Measurements from ENCODE around the gene TBCB. TPM values are rescaled to one million over a fixed set of nuclear protein-coding genes. Genes with fewer than 3 reads are reported as not detected.

TBCB gene
- total and polyA plus RNA-seq, 9 of the 15 experiments (the other 6 are each of a cell fraction or from before 2014, with no cell fraction given), result 3.5 to 115 (median 58.9) TPM

GRCh38 chr19:36139473-36140303, 24.4 kb downstream of the TBCB start, which contains the start of gene CAPNS1 (continued):
- TF ChIP-seq RREB1 (CRISPR knock-in tag; IDR thresholded peaks at IDR 0.05) (peak; percentile 34; the same call in 1 of the 2 replicates), ZNF282 (CRISPR knock-in tag; IDR thresholded peaks at IDR 0.05) (no peak), GTF2E2 (tag; IDR thresholded peaks at IDR 0.05) (peak; percentile 72; the same call in 1 of the 2 replicates), ATF2 (CRISPR knock-in tag; IDR thresholded peaks at IDR 0.05) (no peak), TEAD1 (CRISPR knock-in tag; IDR thresholded peaks at IDR 0.05) (peak in 1 of 2 experiments; percentile 38; a peak in 2 of 4 replicates), MYBL2 (IDR thresholded peaks at IDR 0.05; ENCODE audit: low read depth) (no peak), MYBL2 (CRISPR knock-in tag; IDR thresholded peaks at IDR 0.05; ENCODE audit: borderline replicate concordance) (no peak), TSC22D4 (tag; IDR thresholded peaks at IDR 0.05) (no peak), CTCF (IDR thresholded peaks at IDR 0.05 in 2 of 3, conservative IDR thresholded peaks at IDR 0.05 in 1 of 3; ENCODE audit: insufficient read depth in 2 of 3, low read depth in 1 of 3, low read length in 3 of 3) (peak in 2 of 3 experiments; percentile 17 to 35; a peak in 3 of 6 replicates), ZNF639 (CRISPR knock-in tag; conservative IDR thresholded peaks at IDR 0.05 in 1 of 2, IDR thresholded peaks at IDR 0.05 in 1 of 2) (peak in 1 of 2 experiments; percentile 64; a peak in 1 of 4 replicates), SMC3 (conservative IDR thresholded peaks at IDR 0.05; ENCODE audit: insufficient read depth, low read depth, low read length) (0 out of 2 replicates have a peak, but pooled peaks have one; percentile 9), L3MBTL2 (IDR thresholded peaks at IDR 0.05) (peak; percentile 85), BRF2 (IDR thresholded peaks at IDR 0.05; ENCODE audit: borderline replicate concordance, insufficient read depth, insufficient read length) (no peak)

Data from K562 (cell line).